Activated CD4-positive, CD25-positive, alpha-beta regulatory T cell (primary cell): ENCODE measurements around the gene SERPINB8.

Source experiments
- DNase-seq, 4 experiments: peaks; one replicate each; lab custom pipeline; 2025; lab: John Stamatoyannopoulos, UW

SERPINB8 gene

GRCh38 chr18:63965716-63966330 lies 4.1 kb upstream of the SERPINB8 start:
- DNase-seq = no peak

- DNase-seq = no peak
Observed at GRCh38 chr18:63970809-63971205, 926 bp downstream of the SERPINB8 start.

GRCh38 chr18:63971320-63972001 lies 1.6 kb downstream of the SERPINB8 start:
- no peak for DNase-seq

GRCh38 chr18:63972002-63972376 lies 2.1 kb downstream of the SERPINB8 start:
- no peak for DNase-seq

GRCh38 chr18:63974991-63975390 lies 5.1 kb downstream of the SERPINB8 start:
- DNase-seq = no peak

GRCh38 chr18:63975628-63976027 lies 5.7 kb downstream of the SERPINB8 start:
- no peak for DNase-seq

- no peak for DNase-seq
Observed at GRCh38 chr18:63977040-63977439, 7.2 kb downstream of the SERPINB8 start.

GRCh38 chr18:63979409-63979920 lies 9.6 kb downstream of the SERPINB8 start:
- peak in 1 of 4 experiments; percentile 1 for DNase-seq

- no peak for DNase-seq
Observed at GRCh38 chr18:63980027-63980426, 10.1 kb downstream of the SERPINB8 start.

GRCh38 chr18:63980896-63981460 lies 11.1 kb downstream of the SERPINB8 start:
- no peak for DNase-seq

GRCh38 chr18:63981719-63982118 lies 11.8 kb downstream of the SERPINB8 start:
- DNase-seq = no peak

GRCh38 chr18:63982361-63982760 lies 12.5 kb downstream of the SERPINB8 start:
- DNase-seq = no peak

- DNase-seq = no peak
Observed at GRCh38 chr18:63986885-63987284, 17.0 kb downstream of the SERPINB8 start.

- no peak for DNase-seq
Observed at GRCh38 chr18:63987743-63988142, 17.9 kb downstream of the SERPINB8 start.

- DNase-seq = no peak
Observed at GRCh38 chr18:63992751-63993150, 22.9 kb downstream of the SERPINB8 start.

- DNase-seq = peak in 3 of 4 experiments; percentile 4 to 12 (median 6)
Observed at GRCh38 chr18:63994783-63995399, 25.0 kb downstream of the SERPINB8 start.

GRCh38 chr18:63997041-63997440 lies 27.2 kb downstream of the SERPINB8 start:
- no peak for DNase-seq

- no peak for DNase-seq
Observed at GRCh38 chr18:63997606-63998005, 27.7 kb downstream of the SERPINB8 start.

- no peak for DNase-seq
Observed at GRCh38 chr18:63999871-64000270, 30.0 kb downstream of the SERPINB8 start.

- no peak for DNase-seq
Observed at GRCh38 chr18:64002581-64002980, 32.7 kb downstream of the SERPINB8 start.

- DNase-seq = no peak
Observed at GRCh38 chr18:64009305-64009704, 39.4 kb downstream of the SERPINB8 start.

- no peak for DNase-seq
Observed at GRCh38 chr18:64011513-64011912, 41.6 kb downstream of the SERPINB8 start.

- DNase-seq = no peak
Observed at GRCh38 chr18:64017870-64018269, 48.0 kb downstream of the SERPINB8 start.
